Measurements from ENCODE around the gene ALPP. TPM values are rescaled to one million over a fixed set of nuclear protein-coding genes. Genes with fewer than 3 reads are reported as not detected.

Gene ALPP
- total RNA-seq, 1 donor from 2014 or later: not detected

DNA sequence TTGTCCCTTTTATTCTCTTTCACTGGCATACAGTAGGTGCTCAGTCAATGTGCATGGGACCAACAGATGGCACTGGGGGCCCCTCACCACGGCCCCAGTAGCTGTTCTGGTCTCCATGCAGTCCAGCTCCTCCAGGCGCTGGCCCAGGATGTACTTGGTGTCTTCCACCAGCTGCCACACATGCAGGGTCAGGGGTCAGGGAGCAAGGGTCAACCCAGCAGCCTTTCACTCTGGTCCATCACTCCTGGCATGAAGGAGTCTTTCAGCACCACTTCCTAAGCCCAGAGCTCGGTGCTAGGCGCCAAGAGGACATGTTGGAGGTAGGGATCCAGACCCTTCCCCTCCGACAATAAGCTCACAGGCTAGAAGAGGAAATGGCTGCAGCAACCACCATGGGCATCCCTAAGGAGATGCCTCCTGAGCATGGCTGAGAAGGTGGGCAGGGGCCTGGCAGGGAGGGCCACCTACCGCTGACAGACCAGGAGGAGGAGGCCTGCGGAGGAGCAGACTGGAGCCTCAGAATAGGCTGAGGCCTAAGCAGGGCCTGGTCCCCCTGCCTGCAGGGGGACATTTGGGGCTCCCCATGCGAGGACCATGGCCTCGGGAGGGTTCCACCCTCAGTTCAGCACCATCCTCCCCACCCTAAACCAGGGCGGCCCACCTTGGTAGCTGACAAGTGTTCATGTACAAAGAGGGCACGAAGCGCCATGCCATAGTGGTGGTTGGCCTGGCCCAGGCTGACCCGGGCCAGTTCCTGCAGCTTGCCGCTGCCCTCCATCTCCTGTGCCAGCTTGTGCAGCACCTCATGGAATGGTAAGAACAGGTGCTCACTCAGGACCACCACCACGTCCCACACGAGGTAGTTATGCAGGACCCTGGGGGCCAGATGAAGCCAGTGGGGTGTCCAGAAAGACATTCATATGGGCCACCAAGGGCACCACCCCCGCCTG, 38.2 kb downstream of the ALPP start:
- H3K4me1 Mint-ChIP-seq: peaks cover 9% of the 10 kb centered on the region
- H3K36me3 Mint-ChIP-seq (ENCODE audit: low read depth): no peaks in the 10 kb centered on the region
- peaks cover 88% of the 10 kb centered on the region for H3K27me3 Mint-ChIP-seq (ENCODE audit: low read depth)
- H3K9me3 Mint-ChIP-seq: no peaks in the 10 kb centered on the region
- DNase-seq (ENCODE audit: low read depth, low spot score): no peak
- H3K27ac Mint-ChIP-seq (ENCODE audit: unreplicated experiment): no peak overlapping the region
- TF ChIP-seq, protein P1, sequence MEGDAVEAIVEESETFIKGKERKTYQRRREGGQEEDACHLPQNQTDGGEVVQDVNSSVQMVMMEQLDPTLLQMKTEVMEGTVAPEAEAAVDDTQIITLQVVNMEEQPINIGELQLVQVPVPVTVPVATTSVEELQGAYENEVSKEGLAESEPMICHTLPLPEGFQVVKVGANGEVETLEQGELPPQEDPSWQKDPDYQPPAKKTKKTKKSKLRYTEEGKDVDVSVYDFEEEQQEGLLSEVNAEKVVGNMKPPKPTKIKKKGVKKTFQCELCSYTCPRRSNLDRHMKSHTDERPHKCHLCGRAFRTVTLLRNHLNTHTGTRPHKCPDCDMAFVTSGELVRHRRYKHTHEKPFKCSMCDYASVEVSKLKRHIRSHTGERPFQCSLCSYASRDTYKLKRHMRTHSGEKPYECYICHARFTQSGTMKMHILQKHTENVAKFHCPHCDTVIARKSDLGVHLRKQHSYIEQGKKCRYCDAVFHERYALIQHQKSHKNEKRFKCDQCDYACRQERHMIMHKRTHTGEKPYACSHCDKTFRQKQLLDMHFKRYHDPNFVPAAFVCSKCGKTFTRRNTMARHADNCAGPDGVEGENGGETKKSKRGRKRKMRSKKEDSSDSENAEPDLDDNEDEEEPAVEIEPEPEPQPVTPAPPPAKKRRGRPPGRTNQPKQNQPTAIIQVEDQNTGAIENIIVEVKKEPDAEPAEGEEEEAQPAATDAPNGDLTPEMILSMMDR (conservative IDR thresholded peaks at IDR 0.05): no peak
- H3K4me3 Mint-ChIP-seq: no peak overlapping the region

DNA sequence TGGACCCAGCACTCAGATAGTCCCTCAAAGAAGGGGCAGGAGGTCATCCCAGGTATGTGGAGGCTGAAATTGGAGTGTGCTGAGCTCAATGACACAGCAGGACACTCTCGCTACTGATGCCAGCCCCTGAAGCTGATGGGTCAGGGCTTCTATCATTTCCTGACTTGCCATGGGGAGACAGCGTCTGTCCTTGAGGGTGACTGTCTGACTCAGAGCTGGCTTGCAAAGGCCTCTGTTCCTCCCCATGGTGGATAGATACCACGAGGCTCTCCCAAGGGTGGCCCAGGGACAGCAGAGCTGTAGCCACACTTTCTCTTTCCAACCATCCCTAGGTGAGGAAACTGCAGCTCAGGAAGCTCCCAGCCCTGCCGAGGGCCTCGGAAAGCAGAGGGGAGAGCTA, 38.9 kb downstream of the ALPP start:
- TF ChIP-seq, protein P1 (conservative IDR thresholded peaks at IDR 0.05): no peak
- H3K27me3 Mint-ChIP-seq (ENCODE audit: low read depth): peaks cover 91% of the 10 kb centered on the region

DNA sequence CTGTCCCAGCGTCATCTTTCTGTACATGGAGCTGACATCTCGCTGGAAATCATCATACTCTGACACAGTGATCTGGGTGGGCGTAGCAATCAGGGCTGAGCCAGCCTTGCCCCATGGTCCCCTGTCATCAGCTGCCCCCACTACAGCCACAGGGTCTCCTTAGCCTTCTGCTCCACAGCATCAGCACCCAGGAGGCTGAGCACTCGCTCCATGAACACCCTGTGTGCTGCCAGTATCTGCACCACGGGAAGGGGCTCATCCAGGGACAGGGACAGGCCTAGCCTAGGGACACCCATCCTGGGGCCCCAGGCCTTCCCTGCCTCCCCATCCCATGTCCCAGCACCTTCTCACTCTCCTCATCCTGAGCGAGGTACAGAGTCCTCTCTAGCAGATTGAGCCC, 39.5 kb downstream of the ALPP start:
- Mint-ChIP-seq H3K27me3 (ENCODE audit: low read depth) (peaks cover 91% of the 10 kb centered on the region), H3K36me3 (ENCODE audit: low read depth) (peaks cover 3% of the 10 kb centered on the region), H3K27ac (ENCODE audit: unreplicated experiment) (no peak overlapping the region), H3K4me3 (peak overlapping the region; percentile 63), H3K4me1 (peaks cover 9% of the 10 kb centered on the region), H3K9me3 (peaks cover 4% of the 10 kb centered on the region)
- no peak for DNase-seq (ENCODE audit: low read depth, low spot score)
- TF ChIP-seq, protein P1 (conservative IDR thresholded peaks at IDR 0.05): no peak

More for the DNA sequence above, 38.9 kb downstream of the ALPP start:
- Mint-ChIP-seq H3K4me1 (peaks cover 9% of the 10 kb centered on the region), H3K27ac (ENCODE audit: unreplicated experiment) (no peak overlapping the region), H3K4me3 (no peak overlapping the region), H3K9me3 (peaks cover under 1% of the 10 kb centered on the region), H3K36me3 (ENCODE audit: low read depth) (no peaks in the 10 kb centered on the region)
- DNase-seq (ENCODE audit: low read depth, low spot score): no peak

DNA sequence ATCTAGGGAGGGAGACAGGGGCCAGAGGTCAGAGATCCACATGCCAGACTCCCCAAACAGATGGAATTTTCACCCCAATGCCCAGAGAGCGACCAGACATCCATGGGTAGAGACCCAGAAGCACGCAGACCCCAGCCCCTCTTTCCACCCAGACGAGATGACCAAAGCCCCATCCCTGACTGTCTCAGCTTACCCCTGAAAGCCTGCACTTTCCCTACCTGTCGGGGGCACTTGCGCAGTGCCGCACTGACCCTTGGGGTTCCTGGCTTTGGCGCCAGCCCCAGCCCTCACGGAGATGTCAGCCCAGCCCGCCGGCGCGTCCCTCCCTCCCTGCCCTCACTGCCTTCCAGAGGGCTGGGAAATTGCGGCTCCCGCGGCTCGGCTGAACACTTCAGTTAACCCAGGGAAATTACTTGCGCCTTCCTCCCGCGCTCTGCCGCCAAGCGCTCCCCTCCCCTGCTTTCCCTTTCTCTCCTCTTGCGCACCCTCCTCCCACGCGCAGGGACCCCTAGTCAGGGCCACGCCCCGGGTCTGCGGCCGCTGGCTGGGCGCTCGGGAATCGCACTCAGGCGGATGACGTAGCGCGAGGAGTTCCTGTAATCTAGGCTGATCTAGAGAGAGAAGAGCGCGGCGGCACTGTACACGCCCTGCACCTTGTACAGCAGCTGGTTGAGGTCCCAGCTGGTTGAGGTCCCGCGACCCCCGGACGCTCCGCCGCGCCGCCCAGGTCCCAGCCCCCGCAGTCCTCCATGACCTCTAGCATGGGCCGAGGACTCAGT, 40.1 kb downstream of the ALPP start:
- TF ChIP-seq, protein P1 (conservative IDR thresholded peaks at IDR 0.05): no peak
- Mint-ChIP-seq H3K27ac (ENCODE audit: unreplicated experiment) (no peak overlapping the region), H3K27me3 (ENCODE audit: low read depth) (peaks cover 91% of the 10 kb centered on the region)

DNA sequence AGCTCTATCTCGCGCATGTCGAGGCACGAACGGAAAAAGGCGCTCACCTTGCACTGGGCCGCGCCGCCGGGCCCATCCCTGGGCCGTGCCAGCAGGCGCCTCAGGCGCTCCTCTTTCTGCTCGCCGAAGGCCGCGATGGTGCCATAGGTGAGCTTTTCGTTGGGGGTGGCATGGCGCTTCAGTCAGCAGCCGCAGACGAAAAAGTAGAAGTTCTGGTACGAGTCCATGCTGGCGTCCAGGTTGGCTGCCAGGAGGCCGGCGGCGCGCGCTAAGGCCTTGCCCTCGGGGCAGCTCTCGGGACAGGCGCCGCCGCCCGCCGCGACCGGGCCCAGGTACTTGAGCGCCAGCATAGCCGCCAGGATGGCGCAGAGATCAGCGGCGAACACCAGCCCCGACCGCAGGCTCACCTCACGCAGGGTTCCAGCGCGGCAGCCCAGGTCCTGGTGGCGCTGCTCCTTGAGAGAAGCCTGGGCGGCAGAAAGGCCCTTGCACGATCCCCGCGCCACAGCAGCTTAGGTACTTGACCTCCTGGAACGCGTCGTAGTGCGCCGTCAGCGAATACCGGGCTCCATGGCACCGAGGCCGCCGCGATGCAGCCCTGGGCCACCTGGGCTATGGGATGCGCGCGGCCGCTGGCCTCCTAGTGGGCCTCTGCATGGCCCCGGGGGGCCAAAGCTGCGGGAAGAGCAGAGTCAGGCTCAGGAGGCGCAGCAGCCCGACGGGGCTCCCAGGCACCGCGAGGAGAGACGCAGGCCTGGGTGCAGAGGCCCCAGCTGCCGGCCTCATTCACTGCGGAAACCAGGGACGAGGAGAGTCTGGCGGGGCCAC, 40.9 kb downstream of the ALPP start:
- H3K36me3 Mint-ChIP-seq (ENCODE audit: low read depth): peaks cover 3% of the 10 kb centered on the region
- peaks cover 4% of the 10 kb centered on the region for H3K9me3 Mint-ChIP-seq
- peaks cover 9% of the 10 kb centered on the region for H3K4me1 Mint-ChIP-seq
- no peak for DNase-seq (ENCODE audit: low read depth, low spot score)
- TF ChIP-seq, protein P1 (conservative IDR thresholded peaks at IDR 0.05): no peak
- H3K27me3 Mint-ChIP-seq (ENCODE audit: low read depth): peaks cover 93% of the 10 kb centered on the region
- H3K27ac Mint-ChIP-seq (ENCODE audit: unreplicated experiment): no peak overlapping the region
- H3K4me3 Mint-ChIP-seq: peak overlapping the region; percentile 72

More for the DNA sequence above, 40.1 kb downstream of the ALPP start:
- Mint-ChIP-seq H3K4me1 (peaks cover 9% of the 10 kb centered on the region), H3K36me3 (ENCODE audit: low read depth) (peaks cover 3% of the 10 kb centered on the region), H3K4me3 (peak overlapping the region; percentile 72), H3K9me3 (peaks cover 4% of the 10 kb centered on the region)
- no peak for DNase-seq (ENCODE audit: low read depth, low spot score)
